ENCODE data around the gene WDR46.
"Not testable (repeated sequence)": the region's sequence is repeated elsewhere in the genome, so short reads cannot be mapped to it uniquely, and the experiment has no call there.

WDR46 gene

DNA sequence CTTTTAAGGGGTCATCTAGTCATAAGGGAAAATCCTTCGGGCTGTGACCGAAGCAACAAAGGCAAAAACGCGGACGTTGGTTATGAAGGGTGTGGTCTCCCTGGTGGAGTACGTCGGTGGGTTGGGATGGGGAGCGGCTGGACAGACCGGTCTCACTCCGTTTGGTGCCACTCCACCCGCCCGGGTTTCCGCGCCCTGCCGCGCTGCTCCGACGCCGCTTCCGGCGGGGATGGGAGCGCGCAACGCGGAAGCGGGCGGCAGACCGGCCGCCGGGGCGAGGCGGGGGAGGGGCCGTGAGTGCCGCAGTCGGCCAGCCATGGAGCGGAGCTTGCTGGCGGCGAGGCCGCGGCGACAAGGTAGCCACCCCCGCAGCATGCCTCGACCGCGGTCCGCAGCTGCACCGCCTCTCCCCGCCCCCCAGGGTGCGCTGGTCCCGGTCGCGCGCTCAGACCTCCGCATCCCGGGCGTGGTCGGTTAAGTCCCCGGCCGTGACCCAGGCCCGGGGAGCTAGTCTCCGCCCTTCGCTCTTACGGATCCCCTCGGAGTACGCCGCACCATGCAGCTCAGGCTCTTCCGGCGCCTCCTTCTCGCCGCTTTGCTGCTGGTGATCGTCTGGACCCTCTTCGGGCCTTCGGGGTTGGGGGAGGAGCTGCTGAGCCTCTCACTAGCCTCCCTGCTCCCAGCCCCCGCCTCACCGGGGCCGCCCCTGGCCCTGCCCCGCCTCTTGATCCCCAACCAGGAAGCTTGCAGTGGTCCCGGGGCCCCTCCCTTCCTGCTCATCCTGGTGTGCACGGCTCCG is 12.0 kb downstream of the WDR46 start, which contains the start of gene B3GALT4:
Gene B3GALT4 (plus strand): TSS at position 260 of the 799 bp plus-strand sequence. CDS start 297 bp downstream, at position 557.
- Histone ChIP-seq H3K36me3 (ENCODE audit: control insufficient read depth, insufficient read depth, low read length) (peaks cover 21% of the 10 kb centered on the region), H3K4me3 (ENCODE audit: insufficient read depth, low read depth, low read length) (peak within 1 kb of the TSS; percentile 56), H3K27me3 (ENCODE audit: control insufficient read depth, insufficient read depth, low read length, poor library complexity, severe bottlenecking) (no peaks in the 10 kb centered on the region), H3K27ac (ENCODE audit: insufficient read depth, low read depth, low read length, poor library complexity, severe bottlenecking) (peak within 1 kb of the TSS; percentile 86), H3K9me3 (ENCODE audit: control insufficient read depth, low read length) (no peaks in the 10 kb centered on the region), H3K4me1 (ENCODE audit: control insufficient read depth, insufficient read depth, low read length) (peaks cover 26% of the 10 kb centered on the region)
- WGBS, 2 experiments, result 1% methylated on average over 80 of the region's 80 CpGs

GRCh38 chr6:33276581-33276863 is 12.5 kb downstream of the WDR46 start:
- H3K4me3 ChIP-seq (ENCODE audit: insufficient read depth, low read depth, low read length), result peak overlapping the region; percentile 56
- H3K27ac ChIP-seq (ENCODE audit: insufficient read depth, low read depth, low read length, poor library complexity, severe bottlenecking), result peak overlapping the region; percentile 86
- peaks cover 26% of the 10 kb centered on the region for H3K4me1 ChIP-seq (ENCODE audit: control insufficient read depth, insufficient read depth, low read length)
- no peaks in the 10 kb centered on the region for H3K9me3 ChIP-seq (ENCODE audit: control insufficient read depth, low read length)
- peaks cover 21% of the 10 kb centered on the region for H3K36me3 ChIP-seq (ENCODE audit: control insufficient read depth, insufficient read depth, low read length)
- no peaks in the 10 kb centered on the region for H3K27me3 ChIP-seq (ENCODE audit: control insufficient read depth, insufficient read depth, low read length, poor library complexity, severe bottlenecking)

DNA sequence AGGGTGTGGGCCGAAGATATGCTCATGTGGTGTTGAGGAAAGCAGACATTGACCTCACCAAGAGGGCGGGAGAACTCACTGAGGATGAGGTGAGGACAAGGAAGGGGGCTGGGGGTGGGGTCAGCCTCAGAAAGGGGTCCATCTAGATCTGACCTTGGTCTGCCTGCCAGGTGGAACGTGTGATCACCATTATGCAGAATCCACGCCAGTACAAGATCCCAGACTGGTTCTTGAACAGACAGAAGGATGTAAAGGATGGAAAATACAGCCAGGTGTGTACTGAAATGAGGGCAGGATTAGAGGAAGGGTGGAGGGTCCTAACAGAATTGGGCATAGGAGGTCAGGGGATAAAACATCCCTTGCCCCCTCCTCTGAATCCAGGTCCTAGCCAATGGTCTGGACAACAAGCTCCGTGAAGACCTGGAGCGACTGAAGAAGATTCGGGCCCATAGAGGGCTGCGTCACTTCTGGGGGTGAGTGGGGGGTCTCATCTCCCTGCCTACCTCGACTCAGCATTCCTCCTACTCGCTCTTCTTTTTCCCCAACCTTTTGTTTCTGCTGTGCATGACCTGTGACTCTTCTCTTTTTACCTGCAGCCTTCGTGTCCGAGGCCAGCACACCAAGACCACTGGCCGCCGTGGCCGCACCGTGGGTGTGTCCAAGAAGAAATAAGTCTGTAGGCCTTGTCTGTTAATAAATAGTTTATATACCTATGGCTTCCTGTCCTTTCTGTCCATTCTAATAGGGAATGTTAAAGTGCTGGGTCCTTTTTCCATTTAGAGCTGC is 13.1 kb downstream of the WDR46 start:
- not testable (repeated sequence) for H3K9me3 ChIP-seq (ENCODE audit: control insufficient read depth, low read length); H3K27ac ChIP-seq (ENCODE audit: insufficient read depth, low read depth, low read length, poor library complexity, severe bottlenecking); H3K27me3 ChIP-seq (ENCODE audit: control insufficient read depth, insufficient read depth, low read length, poor library complexity, severe bottlenecking)
- peaks cover 19% of the 10 kb centered on the region for H3K36me3 ChIP-seq (ENCODE audit: control insufficient read depth, insufficient read depth, low read length)
- H3K4me1 ChIP-seq (ENCODE audit: control insufficient read depth, insufficient read depth, low read length), result peaks cover 26% of the 10 kb centered on the region
- peak overlapping the region; percentile 56 for H3K4me3 ChIP-seq (ENCODE audit: insufficient read depth, low read depth, low read length)
- WGBS, 2 experiments, result 84% methylated on average over 15 to 16 of the region's 16 CpGs

- peaks cover 22% of the 10 kb centered on the region for H3K36me3 ChIP-seq (ENCODE audit: control insufficient read depth, insufficient read depth, low read length)
- 86 to 90% methylated on average over 14 of the region's 14 CpGs for WGBS, 2 experiments
- H3K27me3 ChIP-seq (ENCODE audit: control insufficient read depth, insufficient read depth, low read length, poor library complexity, severe bottlenecking), result no peaks in the 10 kb centered on the region
- H3K4me3 ChIP-seq (ENCODE audit: insufficient read depth, low read depth, low read length), result peak overlapping the region; percentile 9
- H3K4me1 ChIP-seq (ENCODE audit: control insufficient read depth, insufficient read depth, low read length), result peaks cover 26% of the 10 kb centered on the region
- H3K9me3 ChIP-seq (ENCODE audit: control insufficient read depth, low read length), result no peaks in the 10 kb centered on the region
- H3K27ac ChIP-seq (ENCODE audit: insufficient read depth, low read depth, low read length, poor library complexity, severe bottlenecking), result no peak overlapping the region
Observed at GRCh38 chr6:33273924-33274902, 14.8 kb downstream of the WDR46 start.

GRCh38 chr6:33273129-33273923 is 15.7 kb downstream of the WDR46 start:
- H3K27ac ChIP-seq (ENCODE audit: insufficient read depth, low read depth, low read length, poor library complexity, severe bottlenecking), result no peak overlapping the region
- H3K36me3 ChIP-seq (ENCODE audit: control insufficient read depth, insufficient read depth, low read length), result peaks cover 29% of the 10 kb centered on the region
- WGBS, 2 experiments, result 69 to 77% methylated on average over 11 of the region's 11 CpGs

DNA sequence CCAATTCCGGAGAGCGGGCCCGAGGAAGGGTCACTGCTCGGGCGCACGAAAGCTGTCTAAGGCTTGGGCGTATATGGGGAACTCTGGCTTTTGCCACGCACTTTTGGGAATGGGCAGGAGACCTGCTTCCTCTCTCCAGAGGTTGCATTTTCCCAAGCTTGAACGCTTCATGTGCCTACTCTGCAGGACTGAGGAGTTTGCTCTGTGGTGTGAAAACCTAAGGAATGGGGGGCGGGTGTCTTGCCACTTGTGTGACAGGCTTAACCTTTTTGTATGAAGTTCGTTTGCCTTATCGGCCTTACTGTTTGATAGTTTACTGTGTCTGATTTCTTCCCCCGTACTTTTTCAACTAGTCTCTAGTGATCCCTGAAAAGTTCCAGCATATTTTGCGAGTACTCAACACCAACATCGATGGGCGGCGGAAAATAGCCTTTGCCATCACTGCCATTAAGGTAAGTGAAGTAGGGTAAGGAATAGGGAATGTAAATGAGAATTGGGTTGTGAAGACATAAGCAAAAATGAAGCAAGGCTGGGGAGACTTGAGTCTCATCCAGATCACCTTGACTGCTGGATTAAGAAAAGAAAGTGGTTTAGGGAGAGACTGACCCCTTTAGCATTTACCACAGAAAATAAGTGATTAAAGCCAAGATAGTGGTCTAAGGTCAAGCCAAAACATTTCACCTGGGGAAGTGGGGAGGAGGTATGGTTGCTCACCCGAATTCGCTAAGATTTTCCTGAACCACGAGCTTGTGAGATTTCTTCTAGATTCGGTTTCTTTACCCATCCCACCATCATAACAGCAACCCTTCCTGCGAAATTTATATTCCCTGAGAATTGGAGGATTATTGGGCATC is 16.5 kb downstream of the WDR46 start:
- peaks cover 26% of the 10 kb centered on the region for H3K4me1 ChIP-seq (ENCODE audit: control insufficient read depth, insufficient read depth, low read length)
- WGBS, 2 experiments, result 3% methylated on average over 18 to 19 of the region's 22 CpGs
- H3K27ac ChIP-seq (ENCODE audit: insufficient read depth, low read depth, low read length, poor library complexity, severe bottlenecking), result peak overlapping the region; percentile 90
- H3K9me3 ChIP-seq (ENCODE audit: control insufficient read depth, low read length), result no peaks in the 10 kb centered on the region
- H3K36me3 ChIP-seq (ENCODE audit: control insufficient read depth, insufficient read depth, low read length), result peaks cover 35% of the 10 kb centered on the region
- peak overlapping the region; percentile 99 for H3K4me3 ChIP-seq (ENCODE audit: insufficient read depth, low read depth, low read length)
- H3K27me3 ChIP-seq (ENCODE audit: control insufficient read depth, insufficient read depth, low read length, poor library complexity, severe bottlenecking), result no peaks in the 10 kb centered on the region

More at GRCh38 chr6:33273129-33273923, 15.7 kb downstream of the WDR46 start:
- no peaks in the 10 kb centered on the region for H3K27me3 ChIP-seq (ENCODE audit: control insufficient read depth, insufficient read depth, low read length, poor library complexity, severe bottlenecking)
- no peaks in the 10 kb centered on the region for H3K9me3 ChIP-seq (ENCODE audit: control insufficient read depth, low read length)
- peak overlapping the region; percentile 99 for H3K4me3 ChIP-seq (ENCODE audit: insufficient read depth, low read depth, low read length)
- peaks cover 26% of the 10 kb centered on the region for H3K4me1 ChIP-seq (ENCODE audit: control insufficient read depth, insufficient read depth, low read length)

DNA sequence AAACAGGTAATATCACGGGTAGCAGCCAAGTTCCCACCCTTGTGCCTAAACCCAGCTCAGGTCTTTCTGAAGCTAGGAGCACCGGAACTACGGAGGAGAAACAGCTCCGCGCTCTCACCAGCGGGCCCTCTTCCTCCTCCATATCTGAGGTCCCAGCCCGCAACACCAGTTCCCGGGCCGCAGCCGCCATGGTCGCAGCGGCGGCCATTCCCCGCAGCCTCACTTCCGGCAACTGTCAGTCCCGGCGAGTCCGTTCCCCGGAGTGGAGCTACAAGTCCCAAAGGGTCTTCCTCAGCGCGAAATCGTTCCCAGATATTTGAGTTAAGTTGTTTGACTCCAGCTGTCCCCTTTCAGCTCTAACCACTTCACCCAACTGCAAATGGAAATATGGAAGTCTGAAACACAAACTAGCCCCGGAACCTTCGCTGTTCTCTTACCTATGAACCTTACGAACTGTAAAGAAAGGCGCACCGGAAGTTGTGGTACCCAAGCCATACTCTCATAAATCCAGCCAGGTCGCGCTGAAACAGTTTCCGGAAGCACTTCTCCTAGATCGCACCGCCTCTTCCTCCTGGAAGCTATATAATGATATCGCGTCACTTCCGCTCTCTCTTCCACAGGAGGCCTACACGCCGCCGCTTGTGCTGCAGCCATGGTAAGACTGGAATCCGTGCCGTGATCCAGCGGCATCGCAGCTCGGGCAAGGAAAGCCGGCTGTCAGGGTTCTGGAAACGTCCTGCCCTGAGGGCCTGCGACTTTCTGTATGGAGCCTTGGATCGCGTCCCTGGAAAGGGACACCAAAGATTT is 17.4 kb downstream of the WDR46 start, which contains the start of the genes RPS18 and VPS52:
Gene RPS18 (plus strand): TSS at position 608 of the 807 bp plus-strand sequence. CDS start 45 bp downstream, at position 653.
Gene VPS52 (minus strand): TSS at position 409 of the 807 bp plus-strand sequence. CDS start 201 bp downstream, at position 208.
- H3K4me3 ChIP-seq (ENCODE audit: insufficient read depth, low read depth, low read length), result peak within 1 kb of the TSS; percentile 99
- 0% methylated on average over 48 of the region's 48 CpGs for WGBS, 2 experiments
- H3K27me3 ChIP-seq (ENCODE audit: control insufficient read depth, insufficient read depth, low read length, poor library complexity, severe bottlenecking), result no peaks in the 10 kb centered on the region
- no peaks in the 10 kb centered on the region for H3K9me3 ChIP-seq (ENCODE audit: control insufficient read depth, low read length)
- peak within 1 kb of the TSS; percentile 90 for H3K27ac ChIP-seq (ENCODE audit: insufficient read depth, low read depth, low read length, poor library complexity, severe bottlenecking)
- H3K4me1 ChIP-seq (ENCODE audit: control insufficient read depth, insufficient read depth, low read length), result peaks cover 26% of the 10 kb centered on the region
- H3K36me3 ChIP-seq (ENCODE audit: control insufficient read depth, insufficient read depth, low read length), result peaks cover 43% of the 10 kb centered on the region

- Histone ChIP-seq H3K4me1 (ENCODE audit: control insufficient read depth, insufficient read depth, low read length) (peaks cover 26% of the 10 kb centered on the region), H3K27ac (ENCODE audit: insufficient read depth, low read depth, low read length, poor library complexity, severe bottlenecking) (peak overlapping the region; percentile 90), H3K36me3 (ENCODE audit: control insufficient read depth, insufficient read depth, low read length) (peaks cover 48% of the 10 kb centered on the region), H3K4me3 (ENCODE audit: insufficient read depth, low read depth, low read length) (peak overlapping the region; percentile 99), H3K27me3 (ENCODE audit: control insufficient read depth, insufficient read depth, low read length, poor library complexity, severe bottlenecking) (no peaks in the 10 kb centered on the region), H3K9me3 (ENCODE audit: control insufficient read depth, low read length) (no peaks in the 10 kb centered on the region)
- 1 to 6% methylated on average over 7 of the region's 7 CpGs for WGBS, 2 experiments
Observed at GRCh38 chr6:33271117-33271467, 17.9 kb downstream of the WDR46 start.
